HUES48 (cell line): ENCODE results near the gene PPRC1.

Experiments used
- H3K27ac ChIP-seq: one replicate; pipeline ENCODE4 v1.7.0; 2013; ENCODE audit warnings: low read depth, low read length, inconsistent platforms
- H3K27me3 ChIP-seq: 2 replicates; pipeline ENCODE4 v1.6.1; 2013; ENCODE audit warnings: mild to moderate bottlenecking, low read length; ENCODE audit not compliant: control insufficient read depth, insufficient read depth
- H3K36me3 ChIP-seq: 2 replicates; pipeline ENCODE4 v1.6.1; 2013; ENCODE audit warnings: low read length; ENCODE audit not compliant: control insufficient read depth, insufficient read depth
- H3K4me1 ChIP-seq: 2 replicates; pipeline ENCODE4 v1.6.1; 2013; ENCODE audit warnings: mild to moderate bottlenecking, low read length; ENCODE audit not compliant: control insufficient read depth, insufficient read depth
- H3K4me3 ChIP-seq: 2 replicates; pipeline ENCODE4 v1.5.1; 2013; ENCODE audit warnings: mild to moderate bottlenecking, low read depth, low read length
- H3K9ac ChIP-seq: 2 replicates; pipeline ENCODE4 v1.6.1; 2013; ENCODE audit warnings: mild to moderate bottlenecking, low read depth, low read length, moderate library complexity
- H3K9me3 ChIP-seq: 2 replicates; pipeline ENCODE4 v1.6.1; 2013; ENCODE audit warnings: low read length; ENCODE audit not compliant: control insufficient read depth, insufficient read depth

Gene PPRC1

DNA sequence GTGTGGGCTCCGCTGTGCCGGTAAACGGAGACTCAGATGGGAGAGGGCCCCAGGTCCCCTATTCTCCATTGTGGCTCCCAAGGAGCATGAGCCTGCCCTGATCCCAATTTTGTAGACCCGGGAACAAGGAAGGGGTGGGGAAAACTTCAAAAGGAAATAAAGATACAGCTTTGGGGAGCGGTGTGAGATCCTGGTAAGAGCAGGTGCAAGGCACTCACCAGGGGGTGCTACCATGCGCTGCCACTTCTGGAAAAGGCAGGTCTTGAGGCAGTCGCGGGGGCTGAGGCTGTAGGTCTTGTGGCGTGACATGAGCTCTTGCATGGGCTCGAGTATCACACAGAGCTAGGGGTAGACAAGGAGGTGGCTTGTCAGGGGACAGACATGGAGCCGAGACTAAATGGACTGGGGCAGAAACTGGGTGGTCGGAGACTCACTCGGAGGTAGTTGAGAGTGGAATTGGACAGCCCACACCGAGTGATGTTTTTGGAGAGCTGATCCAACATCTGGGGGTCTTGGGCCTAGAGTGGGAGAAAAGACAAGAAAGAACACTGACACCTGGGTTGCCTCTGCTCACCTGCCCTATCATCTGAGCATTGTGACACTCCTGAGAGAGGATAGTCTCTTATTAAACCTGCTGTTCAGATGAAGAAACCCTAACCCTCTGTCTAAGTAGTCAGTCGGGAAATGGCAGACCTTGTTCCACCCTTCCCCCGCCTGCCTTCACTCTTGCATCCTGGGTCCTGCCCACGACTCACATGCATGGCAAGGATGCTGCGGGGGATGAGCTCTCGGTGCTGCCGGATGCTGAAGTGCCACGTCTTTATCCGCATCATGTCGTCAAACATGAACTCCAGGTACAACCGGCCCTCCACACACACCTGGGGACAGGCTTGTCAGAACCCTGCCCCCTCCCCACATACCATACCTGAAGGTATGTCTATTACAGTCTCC is 23.4 kb upstream of the PPRC1 start:
- H3K36me3 ChIP-seq: peaks cover 68% of the 10 kb centered on the region
- no peaks in the 10 kb centered on the region for H3K9me3 ChIP-seq
- H3K4me3 ChIP-seq: no peak overlapping the region
- no peak overlapping the region for H3K9ac ChIP-seq
- peaks cover 17% of the 10 kb centered on the region for H3K4me1 ChIP-seq
- no peaks in the 10 kb centered on the region for H3K27me3 ChIP-seq
- H3K27ac ChIP-seq: no peak overlapping the region

DNA sequence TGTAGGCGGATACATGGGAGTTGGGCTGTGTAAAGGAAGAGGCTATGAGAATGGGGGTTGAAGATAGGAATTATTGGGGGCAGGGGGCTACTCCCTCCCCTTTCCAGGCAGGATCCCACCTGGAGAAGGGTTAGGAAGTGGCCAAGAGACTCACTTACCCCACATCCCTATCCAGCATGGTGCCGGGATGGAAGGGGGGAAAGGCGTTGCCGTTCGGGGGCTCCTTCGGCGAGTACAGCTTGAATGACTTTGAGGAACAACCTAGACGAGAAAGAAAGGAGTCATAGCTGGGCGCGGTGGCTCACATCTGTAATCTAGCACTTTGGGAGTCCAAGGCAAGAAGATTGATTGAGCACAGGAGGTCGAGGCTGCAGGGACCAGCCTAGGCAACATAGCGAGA is 21.6 kb upstream of the PPRC1 start:
- Histone ChIP-seq H3K36me3 (peaks cover 55% of the 10 kb centered on the region), H3K27ac (no peak overlapping the region), H3K4me1 (peaks cover 28% of the 10 kb centered on the region)

DNA sequence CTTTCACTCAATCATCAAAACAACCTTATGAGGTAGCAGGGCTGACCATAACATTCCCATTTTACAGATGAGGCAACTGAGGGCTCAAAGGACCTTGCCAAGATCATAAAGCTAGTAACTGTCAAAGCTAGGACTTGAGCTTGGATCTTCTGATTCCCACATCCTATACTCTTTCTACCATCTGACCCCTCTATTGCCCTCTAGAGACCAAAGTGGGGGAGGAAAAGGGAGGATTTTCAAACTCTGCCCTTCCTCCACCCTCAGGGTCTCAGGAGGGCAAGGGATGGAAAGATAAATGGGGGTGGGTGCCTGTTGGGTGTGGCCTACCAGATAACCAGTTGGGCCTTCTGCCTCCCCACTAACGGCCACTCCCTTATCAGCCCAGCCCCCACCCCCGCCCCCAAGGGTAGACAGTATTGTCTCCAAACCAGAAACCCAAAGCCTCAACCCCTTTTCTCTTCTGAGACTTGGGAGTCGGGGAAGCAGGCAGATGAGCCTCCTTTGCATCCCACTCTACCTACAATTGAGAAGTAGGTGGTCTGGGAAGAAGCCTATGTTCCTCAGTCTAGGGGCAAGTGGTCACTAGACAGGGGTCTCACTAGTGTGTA is 20.5 kb upstream of the PPRC1 start:
- no peaks in the 10 kb centered on the region for H3K9me3 ChIP-seq
- peaks cover 46% of the 10 kb centered on the region for H3K36me3 ChIP-seq
- H3K9ac ChIP-seq: no peak overlapping the region
- no peaks in the 10 kb centered on the region for H3K27me3 ChIP-seq
- peaks cover 39% of the 10 kb centered on the region for H3K4me1 ChIP-seq
- H3K27ac ChIP-seq: no peak overlapping the region
- peak overlapping the region; percentile 87; the same call in 1 of the 2 replicates for H3K4me3 ChIP-seq

More for the DNA sequence above, 21.6 kb upstream of the PPRC1 start:
- Histone ChIP-seq H3K9ac (no peak overlapping the region), H3K9me3 (no peaks in the 10 kb centered on the region), H3K4me3 (no peak overlapping the region), H3K27me3 (no peaks in the 10 kb centered on the region)

DNA sequence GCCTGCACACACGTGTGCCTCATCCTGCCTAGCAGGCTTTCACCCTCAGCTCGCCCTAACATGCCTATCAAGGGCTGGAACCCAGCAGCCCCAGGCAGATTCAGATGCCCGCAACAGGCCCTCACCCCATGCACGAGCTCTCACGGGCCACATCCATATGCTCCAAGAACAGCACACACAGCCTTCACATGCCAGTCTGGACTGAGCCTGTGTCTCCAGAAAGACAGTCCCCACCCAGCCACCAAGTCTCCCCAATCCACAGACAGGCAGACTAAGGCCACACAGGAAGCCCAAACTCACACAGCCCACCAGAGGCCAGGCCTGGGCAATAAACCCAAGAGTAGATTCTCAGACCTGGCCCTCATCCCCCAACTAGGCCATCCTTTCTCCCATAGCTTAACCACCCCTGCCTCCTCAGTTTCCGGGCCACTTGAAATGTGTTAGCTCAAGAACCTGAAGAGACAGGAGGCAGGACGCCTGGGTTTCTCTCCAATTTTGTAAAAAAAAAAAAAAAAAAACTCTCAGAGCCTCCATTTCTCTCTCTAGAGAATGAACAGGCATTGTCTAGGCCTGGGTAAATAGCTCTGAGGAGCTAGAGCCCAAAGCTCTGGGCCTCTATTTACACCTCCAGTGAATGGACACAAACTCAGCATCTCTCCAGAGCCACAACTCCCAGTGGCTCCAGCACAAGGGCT is 19.4 kb upstream of the PPRC1 start:
- H3K4me3 ChIP-seq: peak overlapping the region; percentile 87
- H3K4me1 ChIP-seq: peaks cover 50% of the 10 kb centered on the region
- peaks cover 35% of the 10 kb centered on the region for H3K36me3 ChIP-seq
- peak overlapping the region; percentile 71; the same call in 1 of the 2 replicates for H3K9ac ChIP-seq
- H3K9me3 ChIP-seq: no peaks in the 10 kb centered on the region
- no peaks in the 10 kb centered on the region for H3K27me3 ChIP-seq
- peak overlapping the region; percentile 8 for H3K27ac ChIP-seq

DNA sequence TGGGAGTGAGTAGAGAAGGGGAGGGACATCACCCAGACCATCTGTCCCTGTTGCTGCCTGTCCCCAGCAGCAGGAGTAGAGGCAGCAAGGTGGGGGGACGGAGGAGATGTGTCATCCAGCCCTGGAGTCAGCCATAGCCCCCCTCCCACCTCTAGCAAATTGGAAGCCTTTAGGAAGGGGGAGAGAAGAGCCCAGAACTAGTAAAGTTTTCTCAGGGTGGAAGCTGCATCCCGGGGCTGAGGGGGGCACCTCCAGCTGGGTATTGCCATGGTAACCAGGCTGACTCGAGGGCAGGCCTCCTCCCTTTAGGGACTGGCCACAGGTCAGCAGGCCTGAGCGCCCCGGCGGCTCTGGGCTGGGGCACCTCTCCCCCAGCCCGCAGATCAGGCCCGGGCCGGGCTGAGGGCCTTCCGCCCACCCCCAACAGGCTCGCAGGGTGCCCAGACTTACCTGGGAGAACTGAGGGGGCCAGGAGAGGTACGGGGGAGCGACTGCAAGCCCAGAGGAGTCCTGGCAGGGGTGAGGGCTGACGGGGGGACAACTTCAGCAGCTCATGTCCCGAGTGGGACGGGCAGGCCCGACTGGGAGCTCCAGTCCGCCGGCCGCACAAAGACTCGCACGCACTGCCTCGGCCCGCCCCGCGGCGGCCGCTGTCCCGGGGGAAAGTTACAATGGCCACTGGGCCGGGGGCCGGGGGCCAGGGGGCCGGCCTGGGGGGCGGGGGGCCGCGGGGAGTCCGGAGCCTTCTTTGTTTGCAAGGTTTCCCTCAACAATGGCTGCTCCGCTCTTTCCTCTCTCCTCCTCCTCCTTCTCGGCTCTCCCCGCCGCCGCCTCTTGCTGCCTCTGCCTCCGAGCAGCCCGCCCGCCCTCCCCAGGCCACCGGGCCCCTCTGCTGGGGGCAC is 18.6 kb upstream of the PPRC1 start:
- Histone ChIP-seq H3K36me3 (peaks cover 27% of the 10 kb centered on the region), H3K9me3 (no peaks in the 10 kb centered on the region), H3K27ac (peak overlapping the region; percentile 91), H3K4me3 (peak overlapping the region; percentile 87), H3K4me1 (peaks cover 56% of the 10 kb centered on the region), H3K27me3 (no peaks in the 10 kb centered on the region), H3K9ac (peak overlapping the region; percentile 71)

DNA sequence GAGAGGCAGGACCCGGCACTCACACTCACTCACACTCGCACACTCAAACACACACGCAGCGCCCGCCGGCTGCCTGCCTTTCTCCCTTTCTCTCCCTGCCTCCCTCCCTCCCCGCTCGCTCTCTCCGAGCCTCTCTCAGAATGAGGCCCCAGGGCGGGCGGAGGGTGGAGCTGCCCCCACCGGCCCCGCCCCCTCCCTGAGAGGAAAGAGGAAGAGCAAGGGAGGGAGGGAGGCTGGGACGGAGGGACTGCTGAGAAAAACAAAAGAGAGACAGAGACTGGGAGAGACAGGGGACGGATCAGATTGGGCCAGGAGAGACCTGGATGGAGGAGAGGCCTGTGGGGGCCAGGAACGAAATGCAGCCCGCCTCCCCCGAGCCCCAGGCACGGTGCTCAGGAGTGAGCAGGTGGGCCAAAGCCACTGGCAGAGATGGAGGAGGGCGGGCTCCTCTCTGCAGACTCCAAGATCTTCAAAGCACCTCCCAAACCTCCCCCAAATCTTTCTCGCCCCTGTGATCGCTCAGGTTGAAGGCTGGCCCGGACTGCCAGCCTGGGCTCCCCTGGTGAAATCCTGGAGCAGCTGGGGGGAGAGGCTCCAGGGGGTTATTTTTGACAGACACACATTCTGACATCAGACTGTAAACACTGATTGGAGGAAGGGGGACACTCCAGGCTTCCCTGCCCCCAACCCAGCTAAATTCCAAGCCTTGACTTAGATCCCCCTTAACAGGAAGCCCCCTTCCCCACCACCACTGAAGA is 17.8 kb upstream of the PPRC1 start:
- Histone ChIP-seq H3K4me1 (peaks cover 56% of the 10 kb centered on the region), H3K9me3 (no peaks in the 10 kb centered on the region), H3K4me3 (peak overlapping the region; percentile 49), H3K9ac (no peak overlapping the region), H3K27me3 (no peaks in the 10 kb centered on the region), H3K27ac (peak overlapping the region; percentile 91), H3K36me3 (peaks cover 19% of the 10 kb centered on the region)

DNA sequence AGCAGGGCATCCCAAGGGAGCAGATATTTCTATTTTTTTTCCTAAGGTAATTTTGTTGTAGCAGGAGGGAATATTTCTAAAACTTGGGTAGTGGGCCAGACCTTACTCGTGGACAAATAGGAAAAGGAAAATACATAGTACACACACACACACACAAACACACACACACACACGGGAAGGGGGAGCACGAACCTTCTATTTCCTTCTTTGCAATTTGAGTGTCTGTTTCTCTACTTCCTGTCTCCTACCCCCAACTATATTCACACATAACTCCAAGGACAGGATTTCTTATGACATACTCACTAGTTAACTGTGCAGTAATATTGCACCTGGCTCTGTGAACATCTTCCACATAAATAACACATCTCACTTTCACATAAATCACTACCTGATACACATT is 17.1 kb upstream of the PPRC1 start:
- H3K9ac ChIP-seq: no peak overlapping the region
- no peaks in the 10 kb centered on the region for H3K9me3 ChIP-seq
- H3K27me3 ChIP-seq: no peaks in the 10 kb centered on the region
- H3K4me3 ChIP-seq: peak overlapping the region; percentile 49
- peaks cover 11% of the 10 kb centered on the region for H3K36me3 ChIP-seq
- H3K27ac ChIP-seq: peak overlapping the region; percentile 91
- H3K4me1 ChIP-seq: peaks cover 56% of the 10 kb centered on the region

DNA sequence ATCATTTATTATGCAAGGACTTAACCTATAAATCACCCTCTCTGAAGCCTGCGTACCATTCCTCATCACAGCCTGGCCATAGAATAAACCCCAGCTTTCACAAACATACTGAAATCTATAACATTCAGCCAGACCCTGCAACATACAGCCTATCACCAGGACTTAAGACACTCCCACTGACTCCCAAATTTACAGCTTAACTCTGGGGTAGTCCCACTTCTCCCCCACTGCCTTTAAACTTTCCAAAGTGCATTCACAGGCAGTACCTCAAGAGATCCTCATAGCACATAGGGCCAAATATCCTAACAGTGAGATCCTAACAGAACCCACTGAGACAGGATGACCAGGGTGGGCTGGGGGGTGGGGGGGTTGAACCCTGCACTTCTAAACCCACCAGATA is 16.2 kb upstream of the PPRC1 start:
- no peaks in the 10 kb centered on the region for H3K9me3 ChIP-seq
- H3K27ac ChIP-seq: peak overlapping the region; percentile 74
- no peaks in the 10 kb centered on the region for H3K27me3 ChIP-seq
- peaks cover 58% of the 10 kb centered on the region for H3K4me1 ChIP-seq
- peaks cover 3% of the 10 kb centered on the region; the same call in 1 of the 2 replicates for H3K36me3 ChIP-seq
- no peak overlapping the region for H3K4me3 ChIP-seq
- no peak overlapping the region for H3K9ac ChIP-seq

DNA sequence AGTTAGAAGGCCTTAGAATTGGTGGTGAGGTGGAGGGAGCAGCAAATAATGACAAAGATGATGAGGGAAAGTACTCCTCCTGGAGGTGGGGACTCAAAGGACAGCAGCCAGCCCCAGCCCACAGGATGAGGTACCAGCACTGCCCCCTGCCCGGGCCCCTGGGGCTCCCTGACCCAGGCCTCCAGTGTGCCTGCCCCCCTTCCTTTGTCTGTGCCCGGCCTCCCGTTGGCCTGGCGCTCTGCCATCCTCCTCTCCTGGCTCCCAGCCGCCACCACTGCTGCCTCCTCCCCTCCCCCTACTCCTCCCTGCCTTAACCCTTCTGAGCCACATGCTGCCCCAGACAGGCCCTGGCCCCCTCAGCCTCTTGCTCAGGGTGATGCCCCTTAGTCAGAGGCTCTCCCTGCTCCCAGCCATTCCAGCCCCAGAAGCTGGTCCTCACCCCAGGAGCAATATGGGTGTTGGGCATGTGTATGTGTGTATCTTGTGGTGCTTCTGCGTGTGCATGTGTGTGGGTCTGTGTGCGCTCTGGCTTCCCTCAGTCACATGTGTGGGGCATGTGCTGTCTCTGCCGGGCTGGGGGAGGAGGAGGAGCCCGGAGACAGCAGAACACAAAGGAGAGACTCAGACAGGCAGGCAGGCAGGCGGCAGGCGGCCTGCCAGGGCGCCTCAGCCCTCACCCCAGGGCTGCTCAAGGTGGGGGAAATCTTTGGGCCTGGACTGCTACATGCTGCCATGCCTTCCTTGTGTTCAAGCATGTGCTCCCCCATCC is 15.3 kb upstream of the PPRC1 start:
- H3K9me3 ChIP-seq: no peaks in the 10 kb centered on the region
- peaks cover 62% of the 10 kb centered on the region for H3K4me1 ChIP-seq
- H3K36me3 ChIP-seq: no peaks in the 10 kb centered on the region
- no peak overlapping the region for H3K9ac ChIP-seq
- H3K27me3 ChIP-seq: no peaks in the 10 kb centered on the region
- H3K27ac ChIP-seq: peak overlapping the region; percentile 74
- H3K4me3 ChIP-seq: peak overlapping the region; percentile 45
